Neural progenitor cell (in vitro differentiated cells): ENCODE results near the gene SIL1. TPM values are rescaled to one million over a fixed set of nuclear protein-coding genes. Genes with fewer than 3 reads are reported as not detected.

Experiments used
- DNase-seq: peaks from one replicate; pipeline ENCODE4 v3.0.0-alpha.2; 2016; ENCODE audit warnings: low spot score
- H2AFZ ChIP-seq: fragments of 200-600 bp; sonication (generic); replicated peaks from 2 replicates; pipeline ENCODE4 v1.6.1; 2016; ENCODE audit warnings: antibody characterized with exemption
- H3F3A ChIP-seq: fragments of 200-600 bp; sonication (generic); 2 replicates; pipeline ENCODE4 v1.6.1; 2016; ENCODE audit warnings: antibody characterized with exemption, low read depth
- H3K27ac ChIP-seq: fragments of 200-600 bp; sonication (generic); 2 replicates; pipeline ENCODE4 v1.5.1; 2016; ENCODE audit warnings: mild to moderate bottlenecking
- H3K27me3 ChIP-seq: fragments of 200-600 bp; sonication (generic); 2 replicates; pipeline ENCODE4 v1.6.1; 2016; ENCODE audit warnings: mild to moderate bottlenecking, moderate library complexity
- H3K36me3 ChIP-seq: fragments of 200-600 bp; sonication (generic); 2 replicates; pipeline ENCODE4 v1.5.1; 2016
- H3K4me1 ChIP-seq: fragments of 200-600 bp; sonication (generic); 2 replicates; pipeline ENCODE4 v1.6.1; 2016; ENCODE audit warnings: mixed run types
- H3K4me2 ChIP-seq: fragments of 200-600 bp; sonication (generic); 2 replicates; pipeline ENCODE4 v1.6.1; 2016
- H3K4me3 ChIP-seq: fragments of 200-600 bp; sonication (generic); 2 replicates; pipeline ENCODE4 v1.5.1; 2016
- H3K79me2 ChIP-seq: fragments of 200-600 bp; sonication (generic); 2 replicates; pipeline ENCODE4 v1.6.1; 2016; ENCODE audit warnings: low read depth
- H3K9ac ChIP-seq: fragments of 200-600 bp; sonication (generic); 2 replicates; pipeline ENCODE4 v1.6.1; 2016
- H3K9me3 ChIP-seq: fragments of 200-600 bp; sonication (generic); 2 replicates; pipeline ENCODE4 v1.5.1; 2016; ENCODE audit warnings: low read depth
- H4K20me1 ChIP-seq: fragments of 200-600 bp; sonication (generic); 2 replicates; pipeline ENCODE4 v1.6.1; 2016; ENCODE audit warnings: low read depth
- H3K27ac Mint-ChIP-seq: 3 replicates; pipeline ENCODE4 v1.8.0; 2021; ENCODE audit warnings: mixed read lengths
- H3K27me3 Mint-ChIP-seq: 2 replicates; pipeline ENCODE4 v1.8.0; 2022; ENCODE audit warnings: low read depth, mild to moderate bottlenecking, inconsistent platforms, moderate library complexity, mixed read lengths; ENCODE audit not compliant: insufficient read depth
- H3K36me3 Mint-ChIP-seq: 3 replicates; pipeline ENCODE4 v1.8.0; 2021; ENCODE audit warnings: mixed read lengths
- H3K4me1 Mint-ChIP-seq: 3 replicates; pipeline ENCODE4 v1.8.0; 2021; ENCODE audit warnings: mixed read lengths
- H3K4me3 Mint-ChIP-seq: 3 replicates; pipeline ENCODE4 v1.8.0; 2021; ENCODE audit warnings: mild to moderate bottlenecking, moderate library complexity, mixed read lengths
- H3K9me3 Mint-ChIP-seq: 3 replicates; pipeline ENCODE4 v1.8.0; 2020; ENCODE audit warnings: mixed read lengths
- EZH2 ChIP-seq: fragments of 200-600 bp; sonication (generic); IDR thresholded peaks from 2 replicates; pipeline ENCODE4 v1.6.1; 2017; ENCODE audit warnings: antibody characterized with exemption, mild to moderate bottlenecking, moderate library complexity
- EZH2phosphoT487 ChIP-seq: fragments of 200-600 bp; sonication (generic); IDR thresholded peaks from 2 replicates; pipeline ENCODE4 v1.6.1; 2017; ENCODE audit warnings: antibody characterized with exemption
- total RNA-seq: library from RNA; depleted of rRNA; stranded (reverse); fragments of >200 nt; gene quantifications from 2 replicates; pipeline ENCODE4 v1.2.3, GENCODE V29; 2015; ENCODE audit warnings: low replicate concordance
- TF ChIP-seq, protein P1 (sequence below): fragments of 200-600 bp; sonication (generic); IDR thresholded peaks from 2 replicates; pipeline ENCODE4 v1.5.1; 2017; ENCODE audit warnings: antibody characterized with exemption, mild to moderate bottlenecking

SIL1 gene
- total RNA-seq, 1 donor from 2014 or later, result 5.5 TPM

DNA sequence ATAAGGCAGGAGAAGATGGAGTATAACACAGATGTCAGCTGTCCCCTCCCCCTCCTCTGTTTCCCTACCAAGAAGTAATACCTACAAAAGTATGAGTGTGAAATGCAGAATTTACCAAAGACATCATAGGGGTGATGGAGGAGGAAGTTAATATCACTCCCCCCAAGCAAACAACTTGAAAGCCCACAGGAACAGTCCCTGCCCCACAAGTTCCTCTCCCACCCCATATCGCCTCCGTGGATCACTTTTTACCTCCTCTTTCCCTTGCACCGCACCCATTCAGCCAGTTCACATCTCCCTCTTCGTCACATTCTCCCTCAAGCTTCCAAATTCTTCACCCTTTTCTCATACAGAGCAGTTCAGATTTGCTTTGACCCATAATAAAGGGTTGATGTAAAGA is 7.0 kb upstream of the SIL1 start:
- no peaks in the 10 kb centered on the region for H3K36me3 ChIP-seq
- no peaks in the 10 kb centered on the region for H3F3A ChIP-seq
- Mint-ChIP-seq H3K9me3 (no peaks in the 10 kb centered on the region), H3K4me1 (peaks cover 9% of the 10 kb centered on the region), H3K36me3 (no peaks in the 10 kb centered on the region), H3K27me3 (peaks cover 3% of the 10 kb centered on the region), H3K4me3 (no peak overlapping the region), H3K27ac (no peak overlapping the region)
- H3K27ac ChIP-seq, result no peak overlapping the region
- H3K27me3 ChIP-seq, result no peaks in the 10 kb centered on the region
- no peak overlapping the region for H2AFZ ChIP-seq
- no peaks in the 10 kb centered on the region for H3K79me2 ChIP-seq
- no peaks in the 10 kb centered on the region for H4K20me1 ChIP-seq
- peaks cover 4% of the 10 kb centered on the region for H3K4me1 ChIP-seq
- H3K4me3 ChIP-seq, result no peak overlapping the region
- no peak overlapping the region for H3K4me2 ChIP-seq
- no peak overlapping the region for H3K9ac ChIP-seq
- DNase-seq, result no peak
- TF ChIP-seq, protein P1, sequence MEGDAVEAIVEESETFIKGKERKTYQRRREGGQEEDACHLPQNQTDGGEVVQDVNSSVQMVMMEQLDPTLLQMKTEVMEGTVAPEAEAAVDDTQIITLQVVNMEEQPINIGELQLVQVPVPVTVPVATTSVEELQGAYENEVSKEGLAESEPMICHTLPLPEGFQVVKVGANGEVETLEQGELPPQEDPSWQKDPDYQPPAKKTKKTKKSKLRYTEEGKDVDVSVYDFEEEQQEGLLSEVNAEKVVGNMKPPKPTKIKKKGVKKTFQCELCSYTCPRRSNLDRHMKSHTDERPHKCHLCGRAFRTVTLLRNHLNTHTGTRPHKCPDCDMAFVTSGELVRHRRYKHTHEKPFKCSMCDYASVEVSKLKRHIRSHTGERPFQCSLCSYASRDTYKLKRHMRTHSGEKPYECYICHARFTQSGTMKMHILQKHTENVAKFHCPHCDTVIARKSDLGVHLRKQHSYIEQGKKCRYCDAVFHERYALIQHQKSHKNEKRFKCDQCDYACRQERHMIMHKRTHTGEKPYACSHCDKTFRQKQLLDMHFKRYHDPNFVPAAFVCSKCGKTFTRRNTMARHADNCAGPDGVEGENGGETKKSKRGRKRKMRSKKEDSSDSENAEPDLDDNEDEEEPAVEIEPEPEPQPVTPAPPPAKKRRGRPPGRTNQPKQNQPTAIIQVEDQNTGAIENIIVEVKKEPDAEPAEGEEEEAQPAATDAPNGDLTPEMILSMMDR, result no peak
- no peak for TF ChIP-seq EZH2
- TF ChIP-seq EZH2phosphoT487, result no peak
- H3K9me3 ChIP-seq, result no peaks in the 10 kb centered on the region

DNA sequence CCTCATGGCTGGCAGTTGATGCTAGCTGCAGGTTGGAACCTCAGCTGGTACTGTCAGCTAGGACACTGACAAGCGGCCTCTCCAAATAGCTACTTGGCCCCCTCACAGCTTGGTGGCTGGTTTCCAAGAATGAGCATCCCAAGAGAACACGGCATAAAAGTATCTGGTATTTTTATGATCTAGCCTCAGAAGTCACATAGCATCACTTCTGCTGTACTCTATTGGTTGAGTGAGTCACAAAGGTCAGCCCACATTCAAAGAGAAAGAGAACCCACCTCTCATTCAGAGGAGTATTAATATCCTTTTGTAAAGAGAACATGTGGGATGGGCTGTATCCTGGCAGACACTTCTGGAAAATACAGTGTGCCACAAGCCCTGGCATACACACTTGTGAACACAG is 6.0 kb upstream of the SIL1 start:
- no peak overlapping the region for H3K27ac ChIP-seq
- no peak overlapping the region for H2AFZ ChIP-seq
- no peak overlapping the region for H3K4me3 ChIP-seq
- no peaks in the 10 kb centered on the region for H3K36me3 ChIP-seq
- DNase-seq, result no peak
- no peaks in the 10 kb centered on the region for H3K79me2 ChIP-seq
- Mint-ChIP-seq H3K27me3 (peaks cover 4% of the 10 kb centered on the region), H3K9me3 (no peaks in the 10 kb centered on the region), H3K4me3 (no peak overlapping the region), H3K27ac (no peak overlapping the region), H3K36me3 (no peaks in the 10 kb centered on the region), H3K4me1 (peaks cover 12% of the 10 kb centered on the region)
- H3K27me3 ChIP-seq, result no peaks in the 10 kb centered on the region
- H4K20me1 ChIP-seq, result no peaks in the 10 kb centered on the region
- TF ChIP-seq EZH2phosphoT487 (no peak), EZH2 (no peak)
- TF ChIP-seq, protein P1, result no peak
- peaks cover 4% of the 10 kb centered on the region for H3K4me1 ChIP-seq
- no peak overlapping the region for H3K4me2 ChIP-seq
- H3K9me3 ChIP-seq, result no peaks in the 10 kb centered on the region
- no peak overlapping the region for H3K9ac ChIP-seq
- H3F3A ChIP-seq, result no peaks in the 10 kb centered on the region

DNA sequence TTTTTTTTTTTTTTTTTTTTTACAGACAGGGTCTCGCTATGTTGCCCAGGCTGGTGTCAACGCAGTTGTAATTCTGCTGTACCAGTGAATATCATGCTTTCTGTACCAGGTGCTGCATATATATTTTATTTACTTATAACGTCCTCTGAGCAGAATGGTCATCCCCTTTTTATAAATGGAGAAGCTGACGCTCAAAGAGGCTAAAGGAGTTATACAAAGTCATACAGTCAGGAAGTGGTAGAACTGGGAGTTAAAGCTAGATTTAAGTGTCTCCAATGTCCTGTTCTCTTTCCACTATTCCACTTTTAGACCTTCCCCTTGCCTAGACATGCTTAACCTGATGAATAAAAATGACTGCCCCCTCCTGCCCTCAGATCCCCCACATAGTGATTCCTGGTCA is 1.2 kb upstream of the SIL1 start:
- H4K20me1 ChIP-seq, result no peaks in the 10 kb centered on the region
- H3K4me3 ChIP-seq, result no peak overlapping the region
- no peak for DNase-seq
- peak overlapping the region; percentile 67 for H3K27ac Mint-ChIP-seq
- H3K4me3 Mint-ChIP-seq, result no peak overlapping the region
- H3K36me3 Mint-ChIP-seq, result peaks cover 11% of the 10 kb centered on the region
- H3K79me2 ChIP-seq, result peaks cover 5% of the 10 kb centered on the region
- no peak overlapping the region for H3K27ac ChIP-seq
- H3F3A ChIP-seq, result peaks cover 21% of the 10 kb centered on the region
- no peaks in the 10 kb centered on the region for H3K36me3 ChIP-seq
- no peak overlapping the region for H3K9ac ChIP-seq
- peaks cover 14% of the 10 kb centered on the region for H3K4me1 ChIP-seq
- H2AFZ ChIP-seq, result no peak overlapping the region
- H3K9me3 Mint-ChIP-seq, result no peaks in the 10 kb centered on the region
- H3K27me3 ChIP-seq, result no peaks in the 10 kb centered on the region
- H3K4me1 Mint-ChIP-seq, result peaks cover 31% of the 10 kb centered on the region
- H3K9me3 ChIP-seq, result no peaks in the 10 kb centered on the region
- peaks cover 4% of the 10 kb centered on the region for H3K27me3 Mint-ChIP-seq
- no peak overlapping the region for H3K4me2 ChIP-seq
- TF ChIP-seq, protein P1, result no peak
- no peak for TF ChIP-seq EZH2phosphoT487
- no peak for TF ChIP-seq EZH2
